B cell (primary cell): ENCODE measurements around the gene MAP3K14. TPM values are rescaled to one million over a fixed set of nuclear protein-coding genes. Genes with fewer than 3 reads are reported as not detected.

Source experiments
- ATAC-seq: fragments of 200-7000 bp; cut with Tn5 transposase; one replicate; pipeline ENCODE4 v1.10.0; 2021; ENCODE audit warnings: low read depth, mild to moderate bottlenecking, moderate number of reproducible peaks, moderate library complexity
- CTCF ChIA-PET: fragments of 350-600 bp; sonication (Branson Sonifier 250); formaldehyde crosslinking; loops from one replicate; lab custom pipeline; 2021; ENCODE audit warnings: antibody characterized with exemption, inconsistent platforms; lab: Charles Lee
- POLR2A ChIA-PET: fragments of 350-600 bp; sonication (Branson Sonifier 250); formaldehyde crosslinking; loops from one replicate; lab custom pipeline; 2021; ENCODE audit warnings: antibody characterized with exemption; lab: Charles Lee
- DNase-seq: peaks from one replicate; pipeline ENCODE4 v3.0.0; 2013
- H2AFZ ChIP-seq: 2 replicates; pipeline ENCODE4 v1.6.1; 2012; ENCODE audit warnings: mild to moderate bottlenecking, low read depth, low read length; ENCODE audit not compliant: insufficient read depth, poor library complexity, severe bottlenecking
- H3K27ac ChIP-seq, 2 donors: 1 replicate in 1 of 2; 2 replicates in 1 of 2; pipeline ENCODE4 v1.5.1; 2012 to 2013; ENCODE audit warnings: low read length in 2 of 2, mild to moderate bottlenecking in 2 of 2, moderate library complexity in 1 of 2
- H3K27me3 ChIP-seq, 4 experiments: fragments of 200-600 bp in 1 of 4; sonication (generic) in 1 of 4; replicated peaks in 1 of 4; 1 replicate in 2 of 4; 2 replicates in 2 of 4; pipeline versions ENCODE4 v1.6.1 to v1.7.0; 2013 to 2016; ENCODE audit warnings: low read length in 3 of 4, mild to moderate bottlenecking in 2 of 4, mixed read lengths in 1 of 4, moderate library complexity in 1 of 4; ENCODE audit not compliant: insufficient read depth in 4 of 4, control insufficient read depth in 3 of 4; ENCODE audit errors: control extremely low read depth in 1 of 4
- H3K36me3 ChIP-seq, 2 experiments: replicated peaks in 1 of 2; 1 replicate in 1 of 2; 2 replicates in 1 of 2; pipeline versions ENCODE4 v1.6.1 to v1.7.1; 2013; ENCODE audit warnings: low read length in 1 of 2; ENCODE audit not compliant: insufficient read depth in 2 of 2, control insufficient read depth in 1 of 2; ENCODE audit errors: control extremely low read depth in 1 of 2, extremely low read depth in 1 of 2
- H3K4me1 ChIP-seq, 2 donors: fragments of 200-600 bp in 1 of 2; sonication (generic) in 1 of 2; 1 replicate in 1 of 2; 2 replicates in 1 of 2; pipeline versions ENCODE4 v1.5.1 to v1.6.1; 2013 to 2017; ENCODE audit warnings: low read length in 2 of 2; ENCODE audit not compliant: control insufficient read depth in 2 of 2, insufficient read depth in 2 of 2
- H3K4me2 ChIP-seq: replicated peaks from 2 replicates; pipeline ENCODE3; 2012; ENCODE audit warnings: mild to moderate bottlenecking, low read depth, low read length; ENCODE audit not compliant: poor library complexity, severe bottlenecking
- H3K4me3 ChIP-seq, 5 experiments: fragments of 200-600 bp in 1 of 5; sonication (generic) in 1 of 5; 1 replicate in 3 of 5; 2 replicates in 2 of 5; pipeline versions ENCODE4 v1.5.1 to v1.7.0; 2011 to 2016; ENCODE audit warnings: low read length in 4 of 5, mild to moderate bottlenecking in 4 of 5, low read depth in 2 of 5, control low read depth in 1 of 5, moderate library complexity in 1 of 5; ENCODE audit not compliant: insufficient read depth in 1 of 5; ENCODE audit errors: control extremely low read depth in 1 of 5, extremely low read depth in 1 of 5
- H3K79me2 ChIP-seq: fragments of 200-600 bp; sonication (generic); one replicate; pipeline ENCODE4 v1.6.0; 2016; ENCODE audit warnings: low read length; ENCODE audit not compliant: control insufficient read depth, insufficient read depth
- H3K9ac ChIP-seq: fragments of 200-600 bp; sonication (generic); 2 replicates; pipeline ENCODE4 v1.6.1; 2017; ENCODE audit warnings: mild to moderate bottlenecking, low read length, moderate library complexity
- H3K9me3 ChIP-seq, 3 donors: one replicate each; pipeline versions ENCODE4 v1.6.1 to v1.7.1; 2013; ENCODE audit warnings: low read length in 2 of 3; ENCODE audit not compliant: control insufficient read depth in 2 of 3, insufficient read depth in 1 of 3; ENCODE audit errors: control extremely low read depth in 1 of 3
- H4K20me1 ChIP-seq: 2 replicates; pipeline ENCODE4 v1.6.0; 2012; ENCODE audit warnings: mild to moderate bottlenecking, low read length; ENCODE audit not compliant: insufficient read depth, control insufficient read depth, poor library complexity, severe bottlenecking
- H3K27ac Mint-ChIP-seq: one replicate; pipeline ENCODE4 v1.8.0; 2021; ENCODE audit warnings: mixed read lengths
- H3K27me3 Mint-ChIP-seq: one replicate; pipeline ENCODE4 v1.8.0; 2021; ENCODE audit warnings: mixed read lengths
- H3K4me1 Mint-ChIP-seq: one replicate; pipeline ENCODE4 v1.8.0; 2021; ENCODE audit warnings: mixed read lengths
- H3K4me3 Mint-ChIP-seq: one replicate; pipeline ENCODE4 v1.8.0; 2021; ENCODE audit warnings: mixed read lengths
- H3K9me3 Mint-ChIP-seq: one replicate; pipeline ENCODE4 v1.8.0; 2022; ENCODE audit warnings: mixed read lengths; ENCODE audit not compliant: insufficient read depth
- EZH2 ChIP-seq: IDR thresholded peaks from 2 replicates; pipeline ENCODE4 v1.6.1; 2012; ENCODE audit warnings: borderline replicate concordance, low read depth, mild to moderate bottlenecking, moderate library complexity, low read length; ENCODE audit not compliant: insufficient read depth, poor library complexity, severe bottlenecking
- WGBS: methylation state at CpG from one replicate; pipeline ENCODE4 v1.1.5; 2013; ENCODE audit warnings: missing lambda C conversion rate; ENCODE audit not compliant: insufficient coverage; 5-methylcytosine and 5-hydroxymethylcytosine counted together
- intact Hi-C: fragments of 100-400 bp; cut with micrococcal nuclease; formaldehyde crosslinking; loops from one replicate; pipeline ENCODE4 v1.10.0; 2022
- polyA plus RNA-seq: library from polyadenylated mRNA; depleted of rRNA; stranded (reverse); fragments of >200 nt; gene quantifications from 2 replicates; pipeline ENCODE4 v1.2.3, GENCODE V29; 2012
- total RNA-seq, 2 donors: library from RNA; stranded (reverse); fragments of 120-200 nt in 1 of 2; gene quantifications; 1 replicate in 1 of 2; 2 replicates in 1 of 2; pipeline versions ENCODE4 v1.2.3 to v1.2.4, GENCODE V29; 2013 to 2022
- TF ChIP-seq, protein P1 (sequence below): fragments of 200-600 bp; IDR thresholded peaks from one replicate; pipeline ENCODE4 v1.8.0; 2022; ENCODE audit warnings: antibody characterized with exemption, mild to moderate bottlenecking

The MAP3K14 gene
- total and polyA plus RNA-seq, 2 donors (not counting 1 experiment from before 2014, with no cell fraction given), result 66.1 to 84.1 TPM

DNA sequence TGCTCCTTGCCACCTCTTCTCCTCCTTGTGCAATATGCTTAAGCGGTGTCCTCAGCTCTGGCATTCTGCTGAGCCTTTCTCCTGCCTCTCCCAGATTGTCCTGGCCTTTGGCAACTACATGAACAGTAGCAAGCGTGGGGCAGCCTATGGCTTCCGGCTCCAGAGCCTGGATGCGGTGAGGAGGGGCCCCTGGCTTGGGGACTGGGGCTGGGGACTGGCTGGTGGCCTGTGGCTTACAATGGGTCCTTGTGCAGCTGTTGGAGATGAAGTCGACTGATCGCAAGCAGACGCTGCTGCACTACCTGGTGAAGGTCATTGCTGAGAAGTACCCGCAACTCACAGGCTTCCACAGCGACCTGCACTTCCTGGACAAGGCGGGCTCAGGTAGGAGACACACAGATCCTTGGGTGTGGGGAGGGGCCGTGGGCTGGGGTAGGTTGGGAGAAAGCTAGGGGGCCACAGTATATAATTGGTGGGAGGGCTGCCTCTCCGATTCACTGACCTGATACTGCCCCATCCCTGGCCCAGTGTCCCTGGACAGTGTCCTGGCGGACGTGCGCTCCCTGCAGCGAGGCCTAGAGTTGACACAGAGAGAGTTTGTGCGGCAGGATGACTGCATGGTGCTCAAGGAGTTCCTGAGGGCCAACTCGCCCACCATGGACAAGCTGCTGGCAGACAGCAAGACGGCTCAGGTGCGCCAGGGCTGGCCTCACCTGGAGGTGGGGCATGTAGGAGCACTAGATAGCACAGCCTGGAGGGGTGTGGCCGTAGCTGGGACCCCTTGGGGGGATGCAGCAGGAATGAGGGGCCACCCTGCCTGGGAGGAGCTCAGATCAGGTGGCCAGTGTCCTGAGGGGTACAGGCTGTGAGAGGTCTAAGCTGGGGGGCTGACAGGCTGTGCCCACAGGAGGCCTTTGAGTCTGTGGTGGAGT lies 71.8 kb downstream of the MAP3K14 start:
- Histone ChIP-seq H3K79me2 (peaks cover 21% of the 10 kb centered on the region), H3K4me2 (no peak overlapping the region), H3K4me1 (peaks cover 20 to 22% of the 10 kb centered on the region in 2 donors), H3K9me3 (no peaks in the 10 kb centered on the region), H3K4me3 (no peak overlapping the region), H3K27me3 (no peaks in the 10 kb centered on the region), H3K27ac (peak overlapping the region in 1 of 2 donors; percentile 33), H3K36me3 (peaks cover 0 to 74% of the 10 kb centered on the region in 2 experiments), H4K20me1 (peaks cover 71% of the 10 kb centered on the region), H3K9ac (no peak overlapping the region), H2AFZ (no peak overlapping the region)
- Mint-ChIP-seq H3K27ac (peak overlapping the region; percentile 41), H3K4me1 (peaks cover 34% of the 10 kb centered on the region), H3K9me3 (no peaks in the 10 kb centered on the region), H3K4me3 (no peak overlapping the region), H3K27me3 (no peaks in the 10 kb centered on the region)
- no peak for ATAC-seq
- ChIA-PET CTCF (interaction anchor here (0.7 to 24.6 kb wide), 8 partner anchors 9 to 141 kb away, joined by 3 to 737 read pairs (median 4); partner anchors contain the start of genes ACBD4 and FMNL1), POLR2A (interaction anchor here (1.0 to 4.6 kb wide), 2 partner anchors 24 to 51 kb away, joined by 3 to 31 read pairs; partner anchors contain the start of gene FMNL1)
- 97% methylated on average over 20 of the region's 21 CpGs for WGBS
- TF ChIP-seq, protein P1, sequence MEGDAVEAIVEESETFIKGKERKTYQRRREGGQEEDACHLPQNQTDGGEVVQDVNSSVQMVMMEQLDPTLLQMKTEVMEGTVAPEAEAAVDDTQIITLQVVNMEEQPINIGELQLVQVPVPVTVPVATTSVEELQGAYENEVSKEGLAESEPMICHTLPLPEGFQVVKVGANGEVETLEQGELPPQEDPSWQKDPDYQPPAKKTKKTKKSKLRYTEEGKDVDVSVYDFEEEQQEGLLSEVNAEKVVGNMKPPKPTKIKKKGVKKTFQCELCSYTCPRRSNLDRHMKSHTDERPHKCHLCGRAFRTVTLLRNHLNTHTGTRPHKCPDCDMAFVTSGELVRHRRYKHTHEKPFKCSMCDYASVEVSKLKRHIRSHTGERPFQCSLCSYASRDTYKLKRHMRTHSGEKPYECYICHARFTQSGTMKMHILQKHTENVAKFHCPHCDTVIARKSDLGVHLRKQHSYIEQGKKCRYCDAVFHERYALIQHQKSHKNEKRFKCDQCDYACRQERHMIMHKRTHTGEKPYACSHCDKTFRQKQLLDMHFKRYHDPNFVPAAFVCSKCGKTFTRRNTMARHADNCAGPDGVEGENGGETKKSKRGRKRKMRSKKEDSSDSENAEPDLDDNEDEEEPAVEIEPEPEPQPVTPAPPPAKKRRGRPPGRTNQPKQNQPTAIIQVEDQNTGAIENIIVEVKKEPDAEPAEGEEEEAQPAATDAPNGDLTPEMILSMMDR, result no peak
- no peak for TF ChIP-seq EZH2
- intact Hi-C loops, result no loop called here
- no peak for DNase-seq
